GM21619 (cell line): ENCODE measurements around the gene CFTR.
"Not testable (repeated sequence)": the region's sequence is repeated elsewhere in the genome, so short reads cannot be mapped to it uniquely, and the experiment has no call there.

Source experiments
- ATAC-seq: cut with Tn5 transposase; IDR thresholded peaks from one replicate; pipeline ENCODE4 v1.9.1; 2021; ENCODE audit not compliant: unreplicated experiment

Gene CFTR

GRCh38 chr7:117479225-117480054 lies at the start of gene CFTR:
Gene CFTR, plus strand, starts transcription at chr7:117480025. Its CDS starts 70 bp downstream, at chr7:117480095.
- ATAC-seq = no peak

- peak; percentile 97 for ATAC-seq
Measured at GRCh38 chr7:117435475-117436043, 44.3 kb upstream of the CFTR start.

DNA sequence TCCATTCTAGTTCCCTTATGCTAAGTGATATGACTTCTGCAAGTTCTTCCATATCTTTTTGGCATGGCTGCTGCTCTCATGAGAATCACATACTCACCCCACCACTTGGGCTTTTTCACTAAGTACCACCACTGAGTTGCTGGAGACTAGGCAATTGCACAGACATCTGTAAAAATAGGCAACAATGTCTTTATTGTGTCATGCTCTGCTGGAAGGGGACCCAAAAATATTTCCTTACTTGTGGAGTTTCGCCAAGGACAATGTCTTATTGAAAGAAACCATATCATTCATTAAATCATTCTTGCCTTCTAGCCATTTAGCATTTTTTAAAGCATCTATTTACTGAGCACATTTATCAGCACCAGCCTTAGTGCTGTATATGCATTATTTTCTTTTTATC lies 35.2 kb upstream of the CFTR start:
- ATAC-seq = no peak

DNA sequence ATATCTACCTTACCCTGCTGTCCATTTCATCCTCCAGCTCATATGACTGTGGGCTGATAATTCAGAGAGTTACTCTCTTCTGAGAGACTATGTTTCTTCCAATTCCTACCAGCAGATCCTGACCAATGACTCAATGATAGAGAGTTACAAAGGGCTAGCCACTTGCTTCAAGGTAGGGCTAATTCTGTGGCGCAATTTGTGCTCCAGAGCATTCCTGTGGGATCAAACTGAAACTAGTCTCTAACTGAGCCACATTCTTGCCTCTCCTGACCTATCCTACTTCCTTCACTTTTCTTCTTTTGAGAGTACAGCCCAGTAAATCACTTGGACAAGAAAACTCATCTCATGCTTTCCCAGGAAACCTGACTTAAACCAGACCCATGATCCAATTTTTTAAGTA lies 34.6 kb upstream of the CFTR start:
- ATAC-seq = no peak

DNA sequence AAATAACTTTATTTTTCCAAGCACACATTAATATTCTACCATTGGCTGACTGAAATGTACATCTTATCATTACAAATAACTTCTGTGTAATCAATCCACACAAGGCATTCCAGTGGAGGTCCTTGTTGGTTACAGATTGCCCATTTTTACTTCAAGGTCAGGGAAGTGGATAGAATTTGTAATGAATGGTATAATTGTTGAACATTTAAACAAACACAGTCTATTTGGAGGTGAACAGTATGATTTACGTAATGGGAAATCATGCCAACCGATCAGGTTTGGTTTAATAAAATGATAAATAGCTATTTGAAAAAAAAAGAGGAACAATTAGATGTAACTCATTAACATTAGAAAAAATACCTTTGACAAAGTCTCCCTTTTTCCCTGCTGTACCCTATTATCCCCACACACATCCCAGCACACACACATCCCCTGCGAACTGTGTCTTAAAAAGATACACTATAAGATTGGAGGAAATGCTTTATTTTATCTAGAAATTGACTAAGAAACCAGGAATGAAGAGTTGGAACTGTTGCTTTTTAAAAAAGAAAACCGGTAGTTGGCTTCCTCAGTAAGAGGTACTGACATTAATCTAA lies 33.5 kb upstream of the CFTR start:
- ATAC-seq = no peak

GRCh38 chr7:117448655-117449054 lies 31.2 kb upstream of the CFTR start:
- ATAC-seq = no peak

- no peak for ATAC-seq
Measured at GRCh38 chr7:117458977-117459583, 20.7 kb upstream of the CFTR start.

DNA sequence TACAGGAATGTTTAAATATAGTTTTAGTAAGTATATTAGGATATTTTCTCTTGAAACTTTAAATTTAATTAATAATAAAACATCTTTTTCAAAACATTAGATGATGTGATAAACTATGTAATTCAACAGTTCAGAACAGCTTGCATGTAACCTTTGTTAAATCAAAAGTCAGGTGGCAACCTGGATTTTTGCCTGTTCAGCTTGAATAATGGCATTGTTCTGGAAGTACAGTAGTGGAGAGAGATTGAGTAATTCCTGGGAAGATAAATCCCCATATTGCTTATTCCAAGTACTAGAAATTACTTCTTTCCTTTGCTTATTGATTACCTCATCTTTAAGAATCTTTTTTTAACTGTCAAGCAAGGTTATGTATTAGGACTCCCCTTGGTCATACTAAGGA lies 20.1 kb upstream of the CFTR start:
- ATAC-seq = no peak

GRCh38 chr7:117460815-117461214 lies 19.0 kb upstream of the CFTR start:
- ATAC-seq = not testable (repeated sequence)

- ATAC-seq = no peak
Measured at GRCh38 chr7:117468174-117468573, 11.7 kb upstream of the CFTR start.

GRCh38 chr7:117470777-117471176 lies 9.0 kb upstream of the CFTR start:
- no peak for ATAC-seq

- no peak for ATAC-seq
Measured at GRCh38 chr7:117472335-117472734, 7.5 kb upstream of the CFTR start.

DNA sequence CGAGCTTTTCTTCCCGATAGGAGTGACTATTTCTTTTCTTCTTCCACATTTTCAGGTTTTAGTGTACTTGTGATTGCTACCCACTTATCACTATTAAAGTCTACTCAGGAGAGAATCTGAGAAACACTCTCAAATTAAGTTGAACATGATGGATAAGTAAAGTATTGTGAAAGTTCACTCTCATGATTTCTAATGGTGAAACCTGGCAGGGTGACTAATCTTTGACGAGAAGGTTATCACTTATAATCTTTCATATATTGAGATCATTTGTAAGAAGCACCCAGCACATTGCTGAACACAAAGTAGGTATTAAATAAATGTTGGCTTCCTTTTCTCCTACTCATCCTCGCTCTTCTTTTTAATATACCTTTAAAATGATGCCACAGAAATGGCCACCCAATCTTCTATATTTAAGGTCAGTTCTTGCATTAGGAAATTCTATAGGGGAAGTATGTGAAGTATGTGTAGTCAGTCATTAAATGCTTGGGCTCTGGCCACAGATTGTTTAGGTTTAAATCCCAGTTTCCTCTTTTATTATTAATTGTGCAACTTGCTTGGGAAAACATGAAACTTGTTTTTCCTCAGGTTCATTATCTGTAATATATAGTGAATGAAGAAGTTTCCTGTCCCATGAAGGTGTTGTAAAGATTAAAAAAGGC lies 3.1 kb upstream of the CFTR start:
- no peak for ATAC-seq

GRCh38 chr7:117478836-117479224 lies 995 bp upstream of the CFTR start:
- ATAC-seq = no peak

GRCh38 chr7:117480055-117480362 lies 184 bp downstream of the CFTR start:
- no peak for ATAC-seq

GRCh38 chr7:117480978-117481377 lies 1.2 kb downstream of the CFTR start:
- ATAC-seq = no peak

- no peak for ATAC-seq
Measured at GRCh38 chr7:117485118-117485620, 5.3 kb downstream of the CFTR start.

GRCh38 chr7:117489016-117489415 lies 9.2 kb downstream of the CFTR start:
- ATAC-seq = no peak

- no peak for ATAC-seq
Measured at GRCh38 chr7:117489430-117489829, 9.6 kb downstream of the CFTR start.

GRCh38 chr7:117489911-117490310 lies 10.1 kb downstream of the CFTR start:
- ATAC-seq = no peak

GRCh38 chr7:117492649-117493048 lies 12.8 kb downstream of the CFTR start:
- ATAC-seq = no peak
